ENCODE results near the gene IRGM.

DNA sequence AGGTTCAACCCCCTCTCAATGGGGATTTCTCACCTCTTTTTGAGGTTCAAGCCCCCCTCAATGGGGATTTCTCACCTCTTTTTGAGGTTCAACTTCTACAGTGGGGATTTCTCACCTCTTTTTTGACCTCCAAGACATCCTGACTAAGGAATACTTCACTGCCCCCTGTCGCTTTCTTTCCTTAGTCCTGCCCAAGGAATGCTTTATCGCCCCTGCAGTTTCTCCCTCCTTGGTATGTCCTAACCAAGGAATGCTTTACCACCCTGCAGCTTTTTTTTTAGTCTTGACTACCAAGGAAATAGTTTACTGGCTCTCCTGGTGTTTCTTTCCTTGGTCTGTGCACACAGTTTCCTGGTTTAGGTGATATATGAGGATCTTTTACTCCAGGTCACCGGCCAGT is 9.6 kb upstream of the IRGM start:
- TF ChIP-seq, protein P1, sequence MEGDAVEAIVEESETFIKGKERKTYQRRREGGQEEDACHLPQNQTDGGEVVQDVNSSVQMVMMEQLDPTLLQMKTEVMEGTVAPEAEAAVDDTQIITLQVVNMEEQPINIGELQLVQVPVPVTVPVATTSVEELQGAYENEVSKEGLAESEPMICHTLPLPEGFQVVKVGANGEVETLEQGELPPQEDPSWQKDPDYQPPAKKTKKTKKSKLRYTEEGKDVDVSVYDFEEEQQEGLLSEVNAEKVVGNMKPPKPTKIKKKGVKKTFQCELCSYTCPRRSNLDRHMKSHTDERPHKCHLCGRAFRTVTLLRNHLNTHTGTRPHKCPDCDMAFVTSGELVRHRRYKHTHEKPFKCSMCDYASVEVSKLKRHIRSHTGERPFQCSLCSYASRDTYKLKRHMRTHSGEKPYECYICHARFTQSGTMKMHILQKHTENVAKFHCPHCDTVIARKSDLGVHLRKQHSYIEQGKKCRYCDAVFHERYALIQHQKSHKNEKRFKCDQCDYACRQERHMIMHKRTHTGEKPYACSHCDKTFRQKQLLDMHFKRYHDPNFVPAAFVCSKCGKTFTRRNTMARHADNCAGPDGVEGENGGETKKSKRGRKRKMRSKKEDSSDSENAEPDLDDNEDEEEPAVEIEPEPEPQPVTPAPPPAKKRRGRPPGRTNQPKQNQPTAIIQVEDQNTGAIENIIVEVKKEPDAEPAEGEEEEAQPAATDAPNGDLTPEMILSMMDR (IDR thresholded peaks at IDR 0.05): no peak
- TF ChIP-seq POLR2A (IDR thresholded peaks at IDR 0.05): no peak

Measured in adrenal gland (tissue), 5 donors.